NCI-H1105 (cell line): ENCODE data around the gene ZC3H11A.
"Not testable (repeated sequence)": the region's sequence is repeated elsewhere in the genome, so short reads cannot be mapped to it uniquely, and the experiment has no call there.

Experiments
- DNase-seq: peaks from one replicate; lab custom pipeline; 2025; lab: John Stamatoyannopoulos, UW

ZC3H11A gene

DNA sequence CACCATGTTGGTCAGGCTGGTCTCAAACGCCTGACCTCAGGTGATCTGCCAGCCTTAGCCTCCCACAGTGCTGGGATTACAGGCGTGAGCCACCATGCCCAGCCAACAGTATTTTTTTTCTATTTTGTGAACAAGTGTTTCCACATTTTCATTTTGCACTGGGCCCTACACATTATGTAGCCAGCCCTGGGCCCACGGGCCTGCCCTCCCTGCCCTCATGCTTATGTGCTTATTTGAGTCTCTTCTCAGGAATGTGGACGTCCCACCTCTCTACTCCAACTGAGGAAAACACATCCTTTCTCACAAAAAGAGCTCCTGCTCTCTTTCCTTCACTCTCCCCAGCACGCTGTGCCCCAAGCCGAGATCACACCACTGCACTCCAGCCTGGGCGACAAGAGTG, 13.5 kb upstream of the ZC3H11A start:
- no peak for DNase-seq

DNA sequence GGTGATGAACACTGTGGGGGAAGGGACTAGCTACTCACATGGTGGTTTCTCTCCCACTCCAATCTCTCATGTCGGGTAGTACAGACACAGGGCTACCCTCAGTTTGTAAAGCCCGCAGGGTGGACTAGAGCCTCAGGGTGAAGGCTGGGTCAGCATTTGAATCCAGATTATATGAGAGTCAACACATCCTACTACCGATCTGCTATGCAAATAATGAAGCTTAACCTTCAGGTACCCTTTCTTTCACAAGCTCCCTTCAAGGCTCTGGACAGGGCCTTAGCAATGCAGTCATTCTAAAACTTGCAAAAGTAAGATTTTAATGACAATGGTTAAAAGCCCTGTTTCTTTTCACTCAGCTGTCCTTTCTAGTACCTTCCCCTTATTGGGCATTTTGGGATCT, 5.5 kb upstream of the ZC3H11A start:
- no peak for DNase-seq

- DNase-seq, result no peak
Measured at GRCh38 chr1:203791498-203791897, 3.9 kb upstream of the ZC3H11A start.

DNA sequence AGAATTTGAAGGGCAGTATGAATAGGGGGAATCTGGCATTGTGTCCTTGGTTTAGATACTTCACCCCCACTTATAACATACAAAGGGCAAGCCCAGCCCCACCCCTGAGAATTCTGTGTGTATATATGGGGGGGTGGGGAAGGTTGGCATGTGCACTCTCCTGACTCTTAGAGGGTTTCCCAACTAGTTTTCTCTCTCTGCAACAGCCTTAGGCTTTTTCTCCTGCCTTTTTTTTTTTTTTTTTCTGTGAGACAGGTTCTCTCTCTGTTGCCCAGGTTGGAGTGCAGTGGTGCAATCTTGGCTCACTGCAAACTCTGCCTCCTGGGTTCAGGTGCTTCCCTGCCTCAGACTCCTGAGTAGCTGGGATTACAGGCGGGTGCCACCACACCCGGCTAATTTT, 2.9 kb upstream of the ZC3H11A start:
- no peak for DNase-seq

DNA sequence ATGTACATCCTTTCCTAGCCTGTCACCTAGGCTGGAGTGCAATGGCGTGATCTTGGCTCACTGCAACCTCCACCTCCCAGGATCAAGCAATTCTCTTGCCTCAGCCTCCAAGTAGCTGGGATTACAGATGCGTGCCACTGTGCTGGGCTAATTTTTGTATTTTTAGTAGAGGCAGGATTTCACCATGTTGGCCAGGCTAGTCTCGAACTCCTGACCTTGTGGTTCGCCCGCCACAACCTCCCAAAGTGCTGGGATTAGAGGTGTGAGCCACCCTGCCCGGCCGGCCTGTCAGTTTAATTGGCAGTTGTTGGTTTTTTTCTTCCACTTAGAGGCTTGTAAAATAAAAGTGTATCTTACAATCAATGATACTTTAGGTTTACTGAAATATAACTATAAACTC, 1.9 kb upstream of the ZC3H11A start:
- DNase-seq, result not testable (repeated sequence)

- DNase-seq, result no peak
Measured at GRCh38 chr1:203794764-203795440, 521 bp upstream of the ZC3H11A start.

DNA sequence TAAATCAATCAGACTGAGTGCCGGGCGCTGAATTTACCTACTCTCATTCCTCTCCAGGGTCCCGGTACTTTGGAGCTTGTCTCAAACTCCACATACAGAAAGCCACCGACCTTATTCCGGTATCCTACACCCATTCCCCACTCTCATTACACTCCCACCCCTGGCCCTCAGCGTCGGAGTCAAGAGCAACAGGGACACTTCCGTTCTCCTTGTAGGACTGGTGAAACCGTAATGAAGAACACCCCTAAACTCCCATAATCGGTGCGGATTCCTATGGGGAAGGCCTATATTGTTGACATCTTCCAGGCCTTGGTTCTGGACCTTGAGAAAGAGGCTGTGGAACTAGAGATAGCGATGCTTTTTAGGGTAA, 798 bp downstream of the ZC3H11A start:
- DNase-seq, result no peak

DNA sequence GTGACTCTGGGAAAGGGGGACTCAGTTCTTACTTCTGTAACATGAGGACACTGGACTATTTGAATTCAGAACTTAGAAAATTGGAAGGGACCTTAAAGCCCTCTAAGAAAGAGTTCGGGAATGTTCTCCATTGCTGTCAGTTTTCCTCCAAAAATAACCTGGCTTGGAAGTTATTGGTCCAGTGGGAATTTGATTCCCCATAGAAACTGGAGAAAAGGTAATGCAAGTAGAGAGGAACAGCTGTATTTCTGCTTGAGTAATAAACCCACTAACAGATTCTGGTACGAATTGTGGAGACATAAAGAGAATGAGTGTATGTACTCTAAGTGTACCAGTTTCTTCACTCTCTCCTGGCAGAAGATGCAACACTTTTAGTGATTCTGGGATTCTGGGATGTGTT, 1.8 kb downstream of the ZC3H11A start:
- DNase-seq, result no peak

GRCh38 chr1:203797948-203798655, 2.7 kb downstream of the ZC3H11A start:
- no peak for DNase-seq

GRCh38 chr1:203799157-203799556, 3.7 kb downstream of the ZC3H11A start:
- DNase-seq, result no peak

DNA sequence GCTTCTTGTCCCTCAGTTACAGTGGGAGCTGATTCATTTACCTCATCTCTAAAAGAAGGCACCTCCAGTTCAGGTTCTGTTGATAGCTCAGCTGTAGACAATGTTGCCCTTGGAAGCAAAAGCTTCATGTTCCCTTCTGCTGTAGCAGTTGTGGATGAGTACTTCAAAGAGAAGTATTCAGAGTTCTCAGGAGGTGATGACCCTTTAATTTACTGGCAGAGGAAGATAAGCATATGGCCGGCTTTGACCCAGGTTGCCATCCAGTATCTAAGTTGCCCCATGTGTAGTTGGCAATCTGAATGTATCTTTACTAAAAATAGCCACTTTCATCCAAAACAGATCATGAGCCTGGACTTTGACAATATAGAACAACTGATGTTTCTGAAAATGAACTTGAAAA, 4.5 kb downstream of the ZC3H11A start:
- no peak for DNase-seq

DNA sequence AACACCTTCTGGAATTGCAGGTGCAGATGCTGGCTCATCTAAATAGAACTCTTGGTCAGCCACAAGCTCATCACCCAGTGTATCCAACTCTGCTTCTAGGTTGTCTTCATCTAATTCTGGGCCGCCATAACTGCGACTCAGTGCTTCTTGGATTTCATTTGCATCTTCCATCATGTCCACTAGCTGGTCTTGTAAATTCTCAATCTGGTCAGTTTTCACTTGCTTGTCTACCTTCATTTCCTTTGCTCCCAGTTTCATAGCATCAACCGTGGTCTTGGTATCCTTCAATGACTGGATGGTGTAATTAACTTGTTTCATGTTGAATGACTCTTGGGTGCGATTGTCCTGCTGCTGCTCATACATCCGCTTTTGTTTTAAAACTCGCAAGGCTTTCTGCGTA, 10.3 kb downstream of the ZC3H11A start:
- DNase-seq, result no peak

DNA sequence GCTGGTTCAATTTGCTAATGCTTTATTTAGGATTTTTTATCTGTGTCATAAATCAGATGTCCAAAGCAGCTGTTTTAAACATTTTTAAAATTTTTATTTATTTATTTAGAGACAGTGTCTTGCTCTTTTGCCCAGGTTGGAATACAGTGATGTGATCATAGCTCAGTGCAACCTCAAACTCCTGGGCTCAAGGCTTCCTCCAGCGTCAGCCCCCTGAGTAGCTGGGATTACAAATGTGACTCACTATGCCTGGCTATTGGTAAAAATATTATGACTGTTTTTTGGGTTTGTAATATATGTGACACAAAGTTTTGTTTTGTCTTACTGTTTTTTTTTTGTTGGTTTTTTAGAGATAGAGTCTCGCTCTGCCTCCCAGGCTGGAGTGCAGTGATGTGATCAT, 11.8 kb downstream of the ZC3H11A start:
- no peak for DNase-seq

GRCh38 chr1:203813581-203814341, 18.3 kb downstream of the ZC3H11A start:
- DNase-seq, result no peak

- DNase-seq, result no peak
Measured at GRCh38 chr1:203818399-203818798, 23.0 kb downstream of the ZC3H11A start.

DNA sequence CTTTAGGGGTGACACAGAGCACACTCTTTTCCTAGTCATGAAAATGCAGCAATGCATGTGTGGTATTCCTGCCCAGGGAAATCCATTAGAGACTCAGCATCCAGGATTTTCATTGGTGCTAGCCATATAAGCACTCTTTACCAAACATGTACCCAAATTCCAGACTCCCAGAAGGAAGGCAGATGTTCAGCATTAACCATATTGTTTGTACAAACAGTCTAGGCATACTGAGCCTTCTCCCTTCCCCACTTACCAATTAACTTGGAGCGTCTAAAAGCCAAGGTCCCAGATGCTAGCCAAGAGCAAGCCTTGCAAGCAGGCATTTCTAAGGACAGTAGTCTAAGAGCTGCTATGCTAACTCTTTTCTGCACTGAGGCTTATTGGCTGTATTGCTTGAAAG, 27.9 kb downstream of the ZC3H11A start:
- DNase-seq, result no peak

- DNase-seq, result no peak
Measured at GRCh38 chr1:203826175-203826574, 30.8 kb downstream of the ZC3H11A start.

DNA sequence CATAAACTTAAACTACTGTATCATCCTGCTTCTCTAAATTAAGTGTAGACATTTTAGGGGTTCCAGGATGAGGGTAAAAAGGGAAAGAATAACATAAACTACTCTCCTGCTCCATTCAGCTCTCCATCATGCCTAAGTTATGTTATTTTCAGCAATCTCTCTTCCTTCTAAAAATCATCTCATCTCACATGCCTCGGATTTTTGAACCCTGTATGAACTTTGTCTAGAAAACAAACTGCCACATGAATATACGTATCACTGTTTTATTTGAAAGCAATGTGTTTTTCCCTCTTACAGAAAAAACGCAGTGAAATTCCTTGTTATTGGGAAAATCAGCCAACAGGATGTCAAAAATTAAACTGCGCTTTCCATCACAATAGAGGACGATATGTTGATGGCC, 32.6 kb downstream of the ZC3H11A start:
- no peak for DNase-seq

DNA sequence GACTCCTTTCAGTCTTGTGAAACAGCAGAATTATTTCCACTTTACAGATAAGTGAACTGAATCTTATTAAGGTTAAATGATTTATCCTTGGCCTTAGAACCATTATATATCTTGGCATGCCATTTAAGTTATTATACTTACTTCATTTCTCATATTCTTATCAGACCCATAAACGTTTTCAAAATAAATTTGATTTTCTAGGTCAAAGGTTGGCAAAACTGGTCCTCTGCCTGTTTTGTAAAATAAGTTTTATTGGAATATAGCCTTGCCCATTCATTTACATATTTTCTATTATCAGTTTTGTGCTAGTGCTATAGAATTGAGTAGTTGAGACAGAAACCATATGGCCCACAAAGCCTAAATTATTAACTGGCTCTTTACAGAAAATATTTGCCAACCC, 33.1 kb downstream of the ZC3H11A start:
- no peak for DNase-seq

- not testable (repeated sequence) for DNase-seq
Measured at GRCh38 chr1:203829247-203829646, 33.8 kb downstream of the ZC3H11A start.

GRCh38 chr1:203835476-203835875, 40.1 kb downstream of the ZC3H11A start:
- no peak for DNase-seq

DNA sequence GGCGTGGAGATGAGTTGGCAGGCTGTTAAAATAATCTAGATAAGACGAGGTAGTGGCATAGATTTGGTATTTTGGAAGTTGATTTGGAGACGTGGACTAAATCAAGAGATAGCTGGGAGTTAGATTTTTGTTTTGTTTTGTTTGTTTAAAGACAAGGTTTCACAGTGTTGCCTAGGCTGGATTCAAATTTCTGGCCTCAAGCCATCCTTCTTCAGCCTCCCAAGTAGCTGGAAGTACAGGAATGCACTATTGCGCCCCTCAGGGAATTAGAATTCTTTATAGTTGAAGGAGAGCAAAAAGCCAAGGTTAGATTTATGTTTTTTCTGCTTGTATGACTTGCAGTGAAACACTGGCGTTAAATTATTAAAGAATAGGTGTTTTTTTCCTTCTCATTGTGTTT, 43.7 kb downstream of the ZC3H11A start:
- DNase-seq, result no peak

DNA sequence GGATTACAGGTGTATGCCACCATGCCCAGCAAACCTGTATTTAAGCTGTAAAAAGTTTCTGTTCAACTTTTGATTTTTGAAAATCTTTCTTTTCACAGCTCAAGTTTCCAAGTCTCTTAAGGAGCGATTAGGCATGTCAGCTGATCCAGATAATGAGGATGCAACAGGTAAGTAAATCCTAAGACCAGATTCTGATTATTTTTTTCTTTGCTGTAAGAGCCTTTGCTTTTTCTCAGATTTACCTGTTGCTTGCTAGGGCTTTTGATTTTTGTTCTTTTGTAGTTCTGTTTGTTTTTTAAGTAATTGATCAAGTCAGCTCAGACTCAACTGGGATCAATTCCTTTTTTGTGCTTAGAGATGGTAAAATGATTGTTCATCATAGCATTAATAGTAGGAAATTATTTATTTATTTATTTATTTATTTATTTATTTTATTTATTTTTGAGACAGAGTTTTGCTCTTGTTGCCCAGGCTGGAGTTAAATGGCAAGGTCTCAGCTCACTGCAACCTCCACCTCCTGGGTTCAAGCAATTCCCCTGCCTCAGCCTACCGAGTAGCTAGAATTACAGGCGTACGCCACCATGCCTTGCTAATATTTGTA, 44.9 kb downstream of the ZC3H11A start:
- no peak for DNase-seq
